Measurements from ENCODE around the gene ARHGDIB. TPM values are rescaled to one million over a fixed set of nuclear protein-coding genes. Genes with fewer than 3 reads are reported as not detected.
A peak's percentile ranks its signal among the peaks of the same experiment; 100 is the strongest.

ARHGDIB gene
- total RNA-seq, 4 donors from 2014 or later, result 63.8 to 112 (median 89.4) TPM

DNA sequence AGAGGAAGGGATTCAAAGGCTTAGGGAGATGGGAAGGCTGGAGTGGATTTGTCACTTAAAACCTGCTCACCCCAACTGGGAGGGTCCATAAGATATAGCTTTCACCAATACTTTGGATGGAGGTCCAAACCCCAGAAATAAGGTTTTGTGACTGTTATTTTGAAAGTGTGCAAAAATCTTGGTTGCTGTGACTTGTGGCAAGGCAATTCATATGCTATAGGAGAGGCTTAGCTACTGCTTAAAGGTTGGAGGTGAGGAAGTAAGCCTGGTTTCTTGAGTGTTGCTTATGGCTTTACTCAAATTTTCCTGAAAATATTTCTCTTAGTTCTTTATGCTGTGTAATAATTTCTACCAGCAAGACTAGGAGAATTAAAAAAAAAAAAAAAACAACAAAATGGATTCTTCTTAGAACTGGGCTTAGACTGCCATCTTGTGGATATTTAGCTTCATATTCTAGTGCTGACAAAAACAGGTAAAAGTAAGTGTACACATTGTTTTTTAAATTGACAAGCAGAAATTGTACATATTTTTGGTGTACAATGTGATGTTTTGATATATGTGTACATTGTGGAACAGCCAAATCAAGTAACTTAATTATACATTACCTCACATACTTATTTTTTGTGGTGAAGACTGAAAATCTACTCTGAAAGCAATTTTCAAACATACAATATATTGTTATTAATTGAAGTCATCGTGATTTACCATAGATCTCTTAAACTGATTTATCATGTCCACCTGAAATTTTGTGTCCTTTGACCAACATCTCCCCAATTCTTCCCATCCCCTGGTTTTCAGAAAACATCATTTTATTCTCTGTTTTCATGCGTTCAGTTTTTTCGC lies 34.4 kb upstream of the ARHGDIB start:
- DNase-seq (ENCODE audit: low spot score in 2 of 2), result no peak
- TF ChIP-seq, protein P1, sequence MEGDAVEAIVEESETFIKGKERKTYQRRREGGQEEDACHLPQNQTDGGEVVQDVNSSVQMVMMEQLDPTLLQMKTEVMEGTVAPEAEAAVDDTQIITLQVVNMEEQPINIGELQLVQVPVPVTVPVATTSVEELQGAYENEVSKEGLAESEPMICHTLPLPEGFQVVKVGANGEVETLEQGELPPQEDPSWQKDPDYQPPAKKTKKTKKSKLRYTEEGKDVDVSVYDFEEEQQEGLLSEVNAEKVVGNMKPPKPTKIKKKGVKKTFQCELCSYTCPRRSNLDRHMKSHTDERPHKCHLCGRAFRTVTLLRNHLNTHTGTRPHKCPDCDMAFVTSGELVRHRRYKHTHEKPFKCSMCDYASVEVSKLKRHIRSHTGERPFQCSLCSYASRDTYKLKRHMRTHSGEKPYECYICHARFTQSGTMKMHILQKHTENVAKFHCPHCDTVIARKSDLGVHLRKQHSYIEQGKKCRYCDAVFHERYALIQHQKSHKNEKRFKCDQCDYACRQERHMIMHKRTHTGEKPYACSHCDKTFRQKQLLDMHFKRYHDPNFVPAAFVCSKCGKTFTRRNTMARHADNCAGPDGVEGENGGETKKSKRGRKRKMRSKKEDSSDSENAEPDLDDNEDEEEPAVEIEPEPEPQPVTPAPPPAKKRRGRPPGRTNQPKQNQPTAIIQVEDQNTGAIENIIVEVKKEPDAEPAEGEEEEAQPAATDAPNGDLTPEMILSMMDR (IDR thresholded peaks at IDR 0.05), result peak; percentile 49 to 73 (median 52)
- no peak for TF ChIP-seq EP300 (IDR thresholded peaks at IDR 0.05)
- Histone ChIP-seq H3K27ac (peak overlapping the region in 1 of 4 donors; percentile 33), H3K36me3 (no peaks in the 10 kb centered on the region), H3K9me3 (peaks cover 0 to 3% (median 0%) of the 10 kb centered on the region in 4 donors), H3K4me3 (no peak overlapping the region), H3K4me1 (peaks cover 0 to 14% (median 0%) of the 10 kb centered on the region in 4 donors), H3K27me3 (no peaks in the 10 kb centered on the region)
- 89 to 90% methylated on average over 3 of the region's 3 CpGs for WGBS, 2 donors

DNA sequence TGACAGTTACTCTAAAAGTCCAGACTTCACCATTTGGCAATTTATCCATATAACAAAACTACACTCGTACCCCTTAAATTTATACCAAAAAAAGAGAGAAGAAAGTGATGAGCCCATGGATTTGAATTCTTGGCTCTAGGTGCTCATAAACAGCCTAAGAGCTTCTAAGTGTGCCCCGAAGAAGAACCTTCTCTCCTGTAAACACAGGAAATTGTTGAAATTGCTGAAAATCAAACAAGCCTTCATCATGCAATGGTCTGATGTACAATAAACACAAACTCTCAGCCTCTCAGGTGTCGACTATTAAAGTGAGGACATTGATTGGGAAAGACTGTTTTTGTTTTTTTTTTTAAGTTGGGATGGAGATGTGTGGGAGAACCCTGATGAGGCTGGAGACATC lies 33.2 kb upstream of the ARHGDIB start:
- TF ChIP-seq, protein P1 (IDR thresholded peaks at IDR 0.05), result no peak
- Histone ChIP-seq H3K9me3 (peaks cover 0 to 11% (median 0%) of the 10 kb centered on the region in 4 donors), H3K27ac (no peak overlapping the region), H3K4me3 (no peak overlapping the region), H3K36me3 (no peaks in the 10 kb centered on the region), H3K27me3 (no peaks in the 10 kb centered on the region), H3K4me1 (peaks cover 0 to 14% (median 0%) of the 10 kb centered on the region in 4 donors)
- DNase-seq (ENCODE audit: low spot score in 2 of 2), result no peak
- WGBS, 2 donors, result 59 to 70% methylated on average over 3 of the region's 3 CpGs

DNA sequence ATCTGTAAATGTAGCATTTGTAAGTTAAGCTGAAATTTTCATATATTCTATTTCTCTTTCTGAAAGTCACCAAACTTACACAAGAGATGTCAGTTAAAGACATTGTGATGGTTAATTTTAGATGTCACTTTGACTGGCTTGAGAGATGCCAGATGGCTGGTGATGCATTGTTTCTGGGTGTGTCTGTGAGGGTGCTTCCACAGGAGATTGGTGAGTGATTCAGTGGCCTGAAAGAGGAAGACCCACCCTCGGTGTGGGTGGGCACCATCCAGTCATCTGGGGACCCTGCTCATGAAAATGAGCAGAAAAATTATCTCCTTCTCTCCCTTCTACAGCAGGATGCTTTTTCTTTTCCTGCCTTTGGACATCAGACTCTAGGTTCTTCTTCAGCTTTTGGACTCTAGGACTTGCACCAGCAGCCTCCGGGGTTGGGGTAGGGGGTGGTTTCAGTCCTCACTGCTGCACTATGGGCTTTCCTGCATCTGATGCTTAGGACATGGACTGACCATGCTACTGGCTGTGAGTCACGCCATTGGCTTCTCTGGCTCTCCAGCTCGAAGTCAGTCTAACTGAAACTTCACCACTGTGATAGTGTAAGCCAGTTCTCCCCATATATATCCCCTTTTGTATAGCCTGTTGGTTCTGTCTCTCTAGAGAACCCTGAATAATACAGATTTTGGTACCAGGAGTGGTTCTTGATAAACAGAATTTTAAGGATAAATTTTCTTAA lies 32.3 kb upstream of the ARHGDIB start:
- no peak for DNase-seq (ENCODE audit: low spot score in 2 of 2)
- WGBS, 2 donors, result 82 to 84% methylated on average over 4 of the region's 4 CpGs
- Histone ChIP-seq H3K27ac (no peak overlapping the region), H3K27me3 (no peaks in the 10 kb centered on the region), H3K4me3 (no peak overlapping the region), H3K9me3 (peaks cover 0 to 11% (median 0%) of the 10 kb centered on the region in 4 donors), H3K4me1 (peaks cover 0 to 10% (median 0%) of the 10 kb centered on the region in 4 donors), H3K36me3 (no peaks in the 10 kb centered on the region)
- TF ChIP-seq POLR2A (IDR thresholded peaks at IDR 0.05) (no peak), EP300 (IDR thresholded peaks at IDR 0.05) (no peak)
- TF ChIP-seq, protein P1 (IDR thresholded peaks at IDR 0.05), result no peak

DNA sequence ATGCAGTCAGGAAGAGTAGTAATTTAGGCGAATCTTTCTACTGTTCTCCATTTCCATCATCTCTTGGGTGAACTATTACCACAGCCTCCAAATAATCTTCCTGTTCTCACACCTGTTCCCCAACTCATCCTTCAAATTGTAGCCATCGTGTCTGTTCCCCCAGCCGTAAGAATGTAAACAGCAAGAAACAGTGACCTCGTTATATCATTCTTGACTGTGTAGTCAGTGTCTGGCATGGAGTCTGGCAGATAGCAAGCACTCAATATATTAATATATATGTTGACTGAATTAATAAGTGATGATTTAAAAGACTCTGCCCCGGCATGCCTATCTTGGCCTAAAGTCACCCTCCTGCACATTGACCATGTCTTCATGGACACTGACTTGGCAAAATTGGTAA lies 31.7 kb upstream of the ARHGDIB start:
- Histone ChIP-seq H3K4me1 (peaks cover 0 to 10% (median 0%) of the 10 kb centered on the region in 4 donors), H3K36me3 (no peaks in the 10 kb centered on the region), H3K27ac (no peak overlapping the region), H3K27me3 (no peaks in the 10 kb centered on the region), H3K4me3 (no peak overlapping the region), H3K9me3 (peaks cover 0 to 11% (median 0%) of the 10 kb centered on the region in 4 donors)
- WGBS, 2 donors, result 89 to 90% methylated on average over 5 of the region's 5 CpGs
- TF ChIP-seq, protein P1 (IDR thresholded peaks at IDR 0.05), result no peak
- TF ChIP-seq POLR2A (IDR thresholded peaks at IDR 0.05) (no peak), EP300 (IDR thresholded peaks at IDR 0.05) (no peak)
- no peak for DNase-seq (ENCODE audit: low spot score in 2 of 2)

DNA sequence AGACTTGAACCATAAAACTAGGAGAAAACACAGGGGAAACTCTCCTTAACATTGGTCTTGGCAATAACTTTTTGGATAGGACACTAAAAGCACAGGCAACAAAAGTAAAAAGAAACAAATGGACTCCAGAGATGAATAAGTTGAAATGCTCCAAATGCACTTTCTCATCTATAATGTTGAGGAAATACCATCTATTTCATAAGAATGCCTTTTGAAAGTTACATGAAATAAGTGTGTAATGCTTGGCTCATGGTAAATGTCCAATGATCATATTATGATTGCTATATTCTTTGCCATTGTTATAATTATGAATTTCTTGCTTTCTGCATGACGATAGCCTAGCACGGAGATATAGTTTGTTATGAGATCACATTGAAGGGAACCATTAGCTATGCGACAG lies 31.3 kb upstream of the ARHGDIB start:
- Histone ChIP-seq H3K4me3 (no peak overlapping the region), H3K9me3 (peaks cover 0 to 11% (median 0%) of the 10 kb centered on the region in 4 donors), H3K4me1 (peaks cover 0 to 10% (median 0%) of the 10 kb centered on the region in 4 donors), H3K27me3 (no peaks in the 10 kb centered on the region), H3K27ac (no peak overlapping the region), H3K36me3 (no peaks in the 10 kb centered on the region)
- WGBS, 2 donors, result 95 to 96% methylated on average over 3 of the region's 3 CpGs
- DNase-seq (ENCODE audit: low spot score in 2 of 2), result no peak
- TF ChIP-seq, protein P1 (IDR thresholded peaks at IDR 0.05), result no peak
- TF ChIP-seq POLR2A (IDR thresholded peaks at IDR 0.05) (no peak), EP300 (IDR thresholded peaks at IDR 0.05) (no peak)

Measured in tibial nerve (tissue), 4 donors.